Astrocyte (in vitro differentiated cells and primary cell): Measurements from ENCODE around the gene LIPC. TPM values are rescaled to one million over a fixed set of nuclear protein-coding genes. Genes with fewer than 3 reads are reported as not detected.

Experiments used
- DNase-seq: peaks from one replicate; pipeline ENCODE4 v3.0.0-alpha.2; 2010; ENCODE audit warnings: low read depth
- FAIRE-seq: peaks from 2 replicates; lab custom pipeline; 2011; peaks lifted over from hg19 to GRCh38; lab: Jason Lieb, UNC
- H2AFZ ChIP-seq: 2 replicates; pipeline ENCODE4 v1.6.0; 2012; ENCODE audit warnings: low read depth, low read length, inconsistent platforms
- H3K27ac ChIP-seq: 2 replicates; pipeline ENCODE4 v1.5.1; 2011; ENCODE audit warnings: low read depth, low read length, inconsistent platforms
- H3K27me3 ChIP-seq: 2 replicates; pipeline ENCODE4 v1.6.0; 2011; ENCODE audit warnings: low read length, inconsistent platforms; ENCODE audit not compliant: insufficient read depth
- H3K36me3 ChIP-seq: 2 replicates; pipeline ENCODE4 v1.5.1; 2011; ENCODE audit warnings: low read length, inconsistent platforms; ENCODE audit not compliant: insufficient read depth
- H3K4me1 ChIP-seq: 2 replicates; pipeline ENCODE4 v1.5.1; 2011; ENCODE audit warnings: low read length, inconsistent platforms; ENCODE audit not compliant: insufficient read depth
- H3K4me2 ChIP-seq: 2 replicates; pipeline ENCODE4 v1.6.0; 2012; ENCODE audit warnings: low read length, inconsistent platforms
- H3K4me3 ChIP-seq: 2 replicates; pipeline ENCODE4 v1.5.1; 2011; ENCODE audit warnings: low read depth, mild to moderate bottlenecking, low read length, inconsistent platforms; ENCODE audit not compliant: insufficient read depth
- H3K79me2 ChIP-seq: 2 replicates; pipeline ENCODE4 v1.6.0; 2012; ENCODE audit warnings: mild to moderate bottlenecking, low read length, inconsistent platforms; ENCODE audit not compliant: insufficient read depth
- H3K9ac ChIP-seq: 2 replicates; pipeline ENCODE4 v1.6.0; 2012; ENCODE audit warnings: mild to moderate bottlenecking, low read length, inconsistent platforms
- H3K9me3 ChIP-seq: 2 replicates; pipeline ENCODE4 v1.5.1; 2012; ENCODE audit warnings: low read depth, mild to moderate bottlenecking, low read length, inconsistent platforms; ENCODE audit not compliant: insufficient read depth
- H4K20me1 ChIP-seq: 2 replicates; pipeline ENCODE4 v1.6.0; 2012; ENCODE audit warnings: low read length, inconsistent platforms; ENCODE audit not compliant: insufficient read depth
- H3K27ac Mint-ChIP-seq: one replicate; pipeline ENCODE4 v1.8.0; 2021; ENCODE audit warnings: mild to moderate bottlenecking, mixed read lengths; ENCODE audit not compliant: unreplicated experiment
- H3K27me3 Mint-ChIP-seq: one replicate; pipeline ENCODE4 v1.8.0; 2021; ENCODE audit warnings: low read depth, mixed read lengths; ENCODE audit not compliant: unreplicated experiment
- H3K36me3 Mint-ChIP-seq: one replicate; pipeline ENCODE4 v1.8.0; 2021; ENCODE audit warnings: low read depth, mixed read lengths; ENCODE audit not compliant: unreplicated experiment
- H3K4me1 Mint-ChIP-seq: one replicate; pipeline ENCODE4 v1.8.0; 2021; ENCODE audit warnings: low read depth, mixed read lengths; ENCODE audit not compliant: unreplicated experiment
- H3K4me3 Mint-ChIP-seq: one replicate; pipeline ENCODE4 v1.8.0; 2021; ENCODE audit warnings: mild to moderate bottlenecking, moderate library complexity, mixed read lengths; ENCODE audit not compliant: unreplicated experiment
- H3K9me3 Mint-ChIP-seq: one replicate; pipeline ENCODE4 v1.8.0; 2021; ENCODE audit warnings: mild to moderate bottlenecking, mixed read lengths; ENCODE audit not compliant: unreplicated experiment
- CTCF ChIP-seq: IDR thresholded peaks from 2 replicates; pipeline ENCODE4 v1.5.1; 2011; ENCODE audit warnings: low read depth, mild to moderate bottlenecking, inconsistent platforms, low read length, moderate library complexity; ENCODE audit not compliant: insufficient read depth
- EZH2 ChIP-seq: IDR thresholded peaks from 2 replicates; pipeline ENCODE4 v1.6.1; 2012; ENCODE audit warnings: mild to moderate bottlenecking, low read length, inconsistent platforms; ENCODE audit not compliant: insufficient read depth
- total RNA-seq: library from RNA; stranded (reverse); gene quantifications from 2 replicates; pipeline ENCODE4 v1.2.1, GENCODE V29; 2021

Gene LIPC
- total RNA-seq, 1 donor from 2014 or later: not detected

DNA sequence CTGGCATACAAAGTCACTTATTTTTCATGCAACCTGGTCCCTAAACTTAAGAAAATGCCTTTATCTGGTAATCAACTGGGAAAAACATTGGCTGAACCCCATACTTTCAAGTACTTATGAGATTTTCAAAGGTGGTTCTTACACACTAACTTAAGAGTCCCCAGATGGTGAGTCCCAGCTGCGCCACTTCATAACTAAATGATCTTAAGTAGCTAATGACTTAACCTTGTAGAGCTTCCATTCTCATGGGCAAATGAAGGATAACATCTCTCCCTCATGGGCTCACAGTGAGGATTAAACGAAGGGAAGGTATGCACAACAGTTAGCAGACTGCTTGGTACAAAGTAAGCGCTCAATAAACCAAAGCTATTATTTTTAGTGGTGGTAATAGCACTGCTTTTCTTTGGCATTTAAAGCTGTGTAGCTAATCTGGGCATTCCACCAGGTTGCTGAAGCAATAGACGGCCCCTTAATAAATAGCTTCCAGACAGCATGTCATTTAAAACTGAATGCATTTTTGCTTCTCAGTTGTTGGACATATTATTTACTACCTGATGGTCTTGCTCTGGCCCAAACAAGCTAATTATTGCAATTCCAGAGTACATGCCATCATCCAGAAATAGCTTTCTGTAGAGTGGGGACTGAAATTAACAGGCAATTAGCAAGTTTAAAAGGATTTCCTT, 55.4 kb downstream of the LIPC start:
- no peak overlapping the region for H2AFZ ChIP-seq
- H3K9ac ChIP-seq: no peak overlapping the region
- Mint-ChIP-seq H3K4me3 (no peak overlapping the region), H3K4me1 (peaks cover 2% of the 10 kb centered on the region), H3K27me3 (peaks cover 16% of the 10 kb centered on the region), H3K36me3 (peaks cover 3% of the 10 kb centered on the region), H3K27ac (no peak overlapping the region), H3K9me3 (peaks cover 4% of the 10 kb centered on the region)
- H4K20me1 ChIP-seq: no peaks in the 10 kb centered on the region
- no peak overlapping the region for H3K27ac ChIP-seq
- no peaks in the 10 kb centered on the region for H3K27me3 ChIP-seq
- DNase-seq (no peak), FAIRE-seq (no peak)
- H3K9me3 ChIP-seq: peaks cover 5% of the 10 kb centered on the region
- H3K4me3 ChIP-seq: no peak overlapping the region
- TF ChIP-seq CTCF (no peak), EZH2 (no peak)
- H3K4me2 ChIP-seq: no peak overlapping the region
- no peaks in the 10 kb centered on the region for H3K79me2 ChIP-seq
- H3K4me1 ChIP-seq: no peaks in the 10 kb centered on the region
- H3K36me3 ChIP-seq: no peaks in the 10 kb centered on the region

DNA sequence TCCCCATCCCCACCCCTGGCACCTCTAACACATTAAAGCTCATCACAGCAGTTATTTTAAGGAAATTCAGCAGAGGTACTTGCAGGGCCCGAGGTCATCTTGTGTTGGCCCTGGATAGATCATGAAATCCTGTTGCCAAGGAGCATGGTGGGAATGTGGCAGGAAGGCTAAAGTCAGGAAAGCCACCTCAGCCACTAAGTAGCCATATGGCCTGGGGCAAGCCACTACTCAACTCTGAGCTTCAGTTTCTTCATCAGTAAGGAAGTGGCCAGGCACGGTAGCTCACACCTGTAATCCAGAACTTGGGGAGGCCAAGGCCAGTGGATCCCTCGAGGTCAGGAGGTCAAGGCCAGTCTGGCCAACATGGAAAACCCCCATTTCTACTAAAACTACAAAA, 55.9 kb downstream of the LIPC start:
- Histone ChIP-seq H3K4me1 (no peaks in the 10 kb centered on the region), H3K36me3 (no peaks in the 10 kb centered on the region), H3K4me2 (no peak overlapping the region), H3K79me2 (no peaks in the 10 kb centered on the region), H2AFZ (no peak overlapping the region), H3K27me3 (no peaks in the 10 kb centered on the region), H3K4me3 (no peak overlapping the region), H3K9me3 (peaks cover 5% of the 10 kb centered on the region), H3K9ac (no peak overlapping the region), H3K27ac (no peak overlapping the region), H4K20me1 (no peaks in the 10 kb centered on the region)
- peaks cover 2% of the 10 kb centered on the region for H3K4me1 Mint-ChIP-seq
- peaks cover 3% of the 10 kb centered on the region for H3K36me3 Mint-ChIP-seq
- FAIRE-seq (no peak), DNase-seq (no peak)
- H3K9me3 Mint-ChIP-seq: peaks cover 4% of the 10 kb centered on the region
- peaks cover 16% of the 10 kb centered on the region for H3K27me3 Mint-ChIP-seq
- TF ChIP-seq EZH2 (no peak), CTCF (no peak)
- no peak overlapping the region for H3K4me3 Mint-ChIP-seq
- no peak overlapping the region for H3K27ac Mint-ChIP-seq
